ENCODE data around the gene PDE8A. TPM values are rescaled to one million over a fixed set of nuclear protein-coding genes. Genes with fewer than 3 reads are reported as not detected.

Gene PDE8A
- total RNA-seq, 1 donor from 2014 or later, result 11.4 TPM

GRCh38 chr15:85000937-85001336 lies 19.3 kb downstream of the PDE8A start:
- no peak overlapping the region for H3K9ac ChIP-seq
- H2AFZ ChIP-seq (replicated peaks), result no peak overlapping the region
- Mint-ChIP-seq H3K27ac (no peak overlapping the region), H3K36me3 (no peaks in the 10 kb centered on the region), H3K4me1 (peaks cover 3% of the 10 kb centered on the region), H3K9me3 (no peaks in the 10 kb centered on the region), H3K4me3 (no peak overlapping the region), H3K27me3 (ENCODE audit: insufficient read depth, low read depth) (peaks cover 2% of the 10 kb centered on the region)
- H3K4me2 ChIP-seq, result no peak overlapping the region
- no peak overlapping the region for H3K27ac ChIP-seq
- H3K79me2 ChIP-seq (ENCODE audit: low read depth), result no peaks in the 10 kb centered on the region
- no peak for DNase-seq (ENCODE audit: low spot score)
- H3F3A ChIP-seq (ENCODE audit: low read depth), result no peaks in the 10 kb centered on the region
- no peak for TF ChIP-seq EZH2 (IDR thresholded peaks at IDR 0.05)
- no peak for TF ChIP-seq CTCF (IDR thresholded peaks at IDR 0.05)
- TF ChIP-seq EZH2phosphoT487 (IDR thresholded peaks at IDR 0.05), result no peak
- no peaks in the 10 kb centered on the region for H3K36me3 ChIP-seq
- no peaks in the 10 kb centered on the region for H3K9me3 ChIP-seq (ENCODE audit: low read depth)
- no peak overlapping the region for H3K4me3 ChIP-seq
- no peaks in the 10 kb centered on the region for H4K20me1 ChIP-seq (ENCODE audit: low read depth)
- H3K4me1 ChIP-seq, result no peaks in the 10 kb centered on the region
- H3K27me3 ChIP-seq, result no peaks in the 10 kb centered on the region

- Histone ChIP-seq H2AFZ (replicated peaks) (no peak overlapping the region), H3K27me3 (no peaks in the 10 kb centered on the region), H3F3A (ENCODE audit: low read depth) (no peaks in the 10 kb centered on the region), H3K9ac (no peak overlapping the region), H3K27ac (no peak overlapping the region), H4K20me1 (ENCODE audit: low read depth) (no peaks in the 10 kb centered on the region), H3K79me2 (ENCODE audit: low read depth) (no peaks in the 10 kb centered on the region), H3K9me3 (ENCODE audit: low read depth) (no peaks in the 10 kb centered on the region), H3K4me2 (no peak overlapping the region), H3K4me3 (no peak overlapping the region), H3K4me1 (peaks cover 9% of the 10 kb centered on the region), H3K36me3 (no peaks in the 10 kb centered on the region)
- peaks cover 6% of the 10 kb centered on the region for H3K4me1 Mint-ChIP-seq
- H3K27ac Mint-ChIP-seq, result no peak overlapping the region
- H3K9me3 Mint-ChIP-seq, result no peaks in the 10 kb centered on the region
- H3K27me3 Mint-ChIP-seq (ENCODE audit: insufficient read depth, low read depth), result peaks cover 2% of the 10 kb centered on the region
- no peak overlapping the region for H3K4me3 Mint-ChIP-seq
- no peaks in the 10 kb centered on the region for H3K36me3 Mint-ChIP-seq
- TF ChIP-seq CTCF (IDR thresholded peaks at IDR 0.05), result no peak
- TF ChIP-seq EZH2 (IDR thresholded peaks at IDR 0.05), result no peak
- no peak for TF ChIP-seq EZH2phosphoT487 (IDR thresholded peaks at IDR 0.05)
- no peak for DNase-seq (ENCODE audit: low spot score)
Measured at GRCh38 chr15:85002517-85002916, 20.9 kb downstream of the PDE8A start.

GRCh38 chr15:85003593-85004312 lies 22.1 kb downstream of the PDE8A start:
- H3K4me2 ChIP-seq, result no peak overlapping the region
- no peak overlapping the region for H2AFZ ChIP-seq (replicated peaks)
- Mint-ChIP-seq H3K9me3 (no peaks in the 10 kb centered on the region), H3K27ac (no peak overlapping the region), H3K36me3 (no peaks in the 10 kb centered on the region), H3K4me1 (peaks cover 6% of the 10 kb centered on the region), H3K4me3 (no peak overlapping the region), H3K27me3 (ENCODE audit: insufficient read depth, low read depth) (peaks cover 2% of the 10 kb centered on the region)
- H3K9ac ChIP-seq, result no peak overlapping the region
- H3K9me3 ChIP-seq (ENCODE audit: low read depth), result no peaks in the 10 kb centered on the region
- peaks cover 9% of the 10 kb centered on the region for H3K4me1 ChIP-seq
- H3K27me3 ChIP-seq, result no peaks in the 10 kb centered on the region
- H3K36me3 ChIP-seq, result no peaks in the 10 kb centered on the region
- H3F3A ChIP-seq (ENCODE audit: low read depth), result no peaks in the 10 kb centered on the region
- no peak for DNase-seq (ENCODE audit: low spot score)
- H3K79me2 ChIP-seq (ENCODE audit: low read depth), result no peaks in the 10 kb centered on the region
- H4K20me1 ChIP-seq (ENCODE audit: low read depth), result no peaks in the 10 kb centered on the region
- H3K27ac ChIP-seq, result no peak overlapping the region
- no peak overlapping the region for H3K4me3 ChIP-seq
- TF ChIP-seq CTCF (IDR thresholded peaks at IDR 0.05), result no peak
- no peak for TF ChIP-seq EZH2phosphoT487 (IDR thresholded peaks at IDR 0.05)
- no peak for TF ChIP-seq EZH2 (IDR thresholded peaks at IDR 0.05)

Measured in neural progenitor cell (in vitro differentiated cells).